Posterior vena cava (tissue), 2 donors: ENCODE measurements around the gene LIN7A. TPM values are rescaled to one million over a fixed set of nuclear protein-coding genes. Genes with fewer than 3 reads are reported as not detected.

Experiments used
- DNase-seq: peaks from one replicate; pipeline ENCODE4 v3.0.0-alpha.2; 2020; ENCODE audit warnings: low spot score
- intact Hi-C, 2 donors: fragments of 100-400 bp; cut with DNase I; formaldehyde crosslinking; loops; one replicate each; pipeline versions ENCODE4 v1.14.1 to v1.14.2; 2022 to 2023
- microRNA-seq, 2 donors: library from miRNA; unstranded; fragments of <30 nt; microRNA quantifications; one replicate each; pipeline ENCODE4 v1.2.0, GENCODE V29; 2020 to 2021; ENCODE audit warnings: borderline microRNAs expressed in 2 of 2
- total RNA-seq, 2 donors: library from RNA; stranded (reverse); fragmentation: NEBNext Ultra II Directional; extraction: Animal tissue kit (Norgen Biotek cat#: 25700); gene quantifications; one replicate each; pipeline ENCODE4 v1.2.1, GENCODE V29; 2021
- donor health status: DM: yes; HTN: yes; CAD: no.
- donor health status: DM: yes; HTN: yes; CAD: no.

Gene LIN7A
- total RNA-seq, 2 donors from 2014 or later: 2.4 to 3.6 TPM

DNA sequence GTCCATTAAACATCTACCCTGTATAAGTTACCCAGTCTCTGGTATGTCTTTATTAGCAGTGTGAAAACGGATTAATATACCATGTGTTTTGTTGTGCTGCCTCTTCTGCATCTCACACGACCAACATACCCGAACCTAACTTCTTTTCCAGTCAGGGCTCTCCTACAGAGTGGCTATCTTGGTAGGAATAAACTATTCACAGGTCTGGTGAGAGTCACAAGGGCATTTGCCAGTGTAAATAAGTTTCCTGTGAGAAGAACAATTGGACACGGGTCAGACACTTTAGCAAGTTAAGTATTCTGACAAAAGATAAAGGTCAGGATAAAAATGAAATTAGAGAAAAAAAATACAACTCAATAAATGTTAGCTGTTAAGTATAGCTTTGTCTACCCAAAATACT is 160.1 kb downstream of the LIN7A start:
- intact Hi-C loops: no loop called here
- DNase-seq: no peak

DNA sequence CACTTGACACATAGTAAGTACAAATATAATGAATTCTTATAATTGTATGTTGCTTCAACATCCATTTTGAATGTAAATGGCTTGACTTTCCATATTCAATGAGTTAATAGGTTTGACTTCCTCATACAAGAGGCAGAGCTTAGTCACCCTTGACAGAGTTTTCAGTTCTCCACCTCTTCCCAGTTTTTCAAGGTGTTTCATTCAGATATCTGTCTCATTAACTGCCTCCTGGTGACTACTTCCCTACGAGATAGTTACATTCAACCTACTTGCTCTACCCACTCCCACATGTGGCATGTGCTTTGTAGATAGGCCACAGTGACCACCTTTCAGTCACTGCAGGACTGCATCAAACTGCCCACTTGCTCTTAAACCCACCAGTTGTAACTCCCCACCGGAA is 161.0 kb downstream of the LIN7A start:
- no peak for DNase-seq
- intact Hi-C loops: no loop called here

DNA sequence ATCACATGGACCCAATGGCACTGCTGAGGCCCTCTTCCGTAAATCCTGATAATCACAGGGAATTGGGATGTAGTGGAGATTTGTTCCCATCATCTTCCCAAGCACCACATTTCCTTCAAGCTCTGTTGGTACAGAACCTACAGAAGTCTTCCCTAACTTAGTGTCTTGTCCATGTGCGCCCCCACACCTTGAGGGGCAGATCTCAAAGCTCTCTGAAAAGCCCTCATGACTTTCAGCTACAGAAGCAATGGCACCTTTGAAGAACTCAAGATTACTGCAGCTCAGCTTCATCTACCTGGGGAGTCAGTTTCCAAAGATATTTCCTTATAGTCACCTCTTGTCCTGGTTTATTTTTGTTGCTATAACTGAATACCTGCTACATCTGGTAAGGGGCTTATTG is 166.8 kb downstream of the LIN7A start:
- no peak for DNase-seq

DNA sequence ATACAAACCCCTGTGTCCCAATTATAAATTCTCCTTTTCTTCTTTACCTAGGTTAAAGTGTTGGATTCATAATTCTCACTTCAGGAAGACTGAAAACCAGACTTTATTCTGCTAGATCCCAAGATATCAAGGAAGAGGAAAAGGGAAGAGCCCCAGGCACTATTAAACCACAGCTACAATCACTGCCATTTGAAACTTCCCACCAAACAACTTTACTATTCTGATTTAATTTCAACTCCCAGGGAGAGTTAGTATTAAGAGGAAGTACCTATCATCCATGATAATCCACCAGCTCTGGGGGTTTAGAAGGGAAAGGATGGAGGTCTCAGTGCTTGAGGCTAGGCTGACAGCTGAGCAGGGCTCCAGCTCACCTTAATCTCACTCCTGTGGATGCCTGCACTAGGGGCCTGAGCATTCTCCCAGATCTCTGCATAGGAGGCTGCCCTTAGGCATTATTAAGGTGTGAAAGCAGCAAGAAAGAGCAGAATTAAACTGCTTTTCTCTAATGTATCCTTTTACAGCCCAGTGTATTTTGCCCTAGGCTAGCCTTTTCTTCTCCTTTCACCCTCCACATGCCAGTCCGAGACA is 168.1 kb downstream of the LIN7A start:
- DNase-seq: no peak
- intact Hi-C loops: loop anchor here in 1 of 2 donors (10.0 kb wide), 1 partner anchor 355 kb away; no protein-coding TSS in a partner anchor

More for the DNA sequence above, 166.8 kb downstream of the LIN7A start:
- intact Hi-C loops: no loop called here

DNA sequence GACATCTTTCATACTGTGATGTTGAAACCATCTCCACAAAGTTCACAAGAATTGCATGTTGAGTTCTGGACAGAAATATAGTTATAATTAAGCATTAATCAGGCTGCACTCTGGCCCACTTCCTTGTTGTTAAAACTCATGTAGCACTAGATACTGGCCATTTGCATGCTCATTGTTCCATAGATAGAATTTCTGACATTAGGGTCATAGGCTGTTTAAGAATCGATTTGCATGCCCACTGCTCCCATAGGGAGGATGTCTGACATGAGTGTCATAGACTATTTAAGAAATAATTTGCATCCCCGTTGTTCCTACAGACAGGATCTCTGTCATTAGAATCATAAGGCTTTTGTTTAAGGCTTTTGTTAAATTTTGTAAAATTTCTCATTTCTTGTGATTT is 170.8 kb downstream of the LIN7A start:
- intact Hi-C loops: loop anchor here in 1 of 2 donors (10.0 kb wide), 1 partner anchor 352 kb away; no protein-coding TSS in a partner anchor
- no peak for DNase-seq

DNA sequence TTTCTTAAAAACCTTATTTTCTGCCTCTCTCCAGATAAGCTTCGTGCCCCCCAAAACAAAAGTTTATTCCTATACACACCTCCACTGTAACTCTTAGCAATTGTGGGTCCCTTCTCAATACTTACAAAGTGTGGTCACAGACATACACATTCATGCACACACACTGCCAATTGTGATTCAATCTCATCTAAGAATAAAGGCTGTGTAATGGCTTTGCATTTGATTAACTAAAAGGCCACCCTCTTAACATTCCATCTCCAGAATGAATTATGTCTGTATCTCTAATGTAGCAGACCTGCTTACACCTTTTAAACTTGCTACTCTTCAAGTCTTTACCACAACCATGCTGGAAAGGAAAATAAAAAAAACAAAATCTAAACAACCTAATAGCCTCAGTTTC is 171.5 kb downstream of the LIN7A start:
- DNase-seq: no peak
- intact Hi-C loops: loop anchor here in 1 of 2 donors (10.0 kb wide), 1 partner anchor 351 kb away; no protein-coding TSS in a partner anchor

DNA sequence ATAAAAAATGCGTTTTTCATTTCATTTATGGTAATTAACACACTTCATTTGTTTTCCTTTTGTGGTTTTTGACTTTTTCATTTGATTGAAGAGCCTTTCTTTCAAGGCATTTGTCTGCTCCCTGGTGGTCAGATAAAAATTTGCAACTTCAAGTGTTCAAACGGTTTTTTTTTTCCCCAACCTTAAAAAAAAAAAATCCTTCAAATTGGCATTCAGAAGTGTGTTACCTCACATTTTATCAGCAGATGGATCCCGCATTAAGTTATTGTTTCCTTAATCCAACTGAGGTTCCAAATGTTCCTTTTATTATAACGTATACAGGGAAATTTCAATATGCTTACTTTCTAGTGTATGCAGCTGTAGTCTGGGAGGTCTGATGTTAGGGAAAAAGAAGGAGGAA is 173.9 kb downstream of the LIN7A start:
- no peak for DNase-seq
- intact Hi-C loops: loop anchor here in 1 of 2 donors (10.0 kb wide), 1 partner anchor 349 kb away; no protein-coding TSS in a partner anchor

DNA sequence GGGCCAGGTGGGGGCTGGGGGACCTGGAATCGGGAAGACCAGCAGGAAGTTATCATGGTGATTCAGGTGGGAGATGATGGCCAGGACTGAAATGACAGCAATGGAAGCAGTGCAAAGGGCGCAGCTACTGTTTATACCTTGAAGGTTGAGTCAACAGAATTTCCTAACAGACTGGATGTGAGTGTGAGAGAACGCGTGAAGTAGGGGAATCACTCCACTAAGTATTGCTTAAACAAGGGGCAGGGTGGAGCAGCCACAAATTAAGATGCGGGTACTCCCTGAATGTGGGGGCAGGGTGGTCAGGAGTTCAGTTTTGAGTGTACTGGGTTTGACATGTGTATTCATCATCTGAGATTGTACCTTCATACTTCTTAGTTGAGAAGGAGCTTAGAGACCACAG is 175.9 kb downstream of the LIN7A start:
- no peak for DNase-seq
- intact Hi-C loops: loop anchor here in 1 of 2 donors (10.0 kb wide), 1 partner anchor 347 kb away; no protein-coding TSS in a partner anchor

DNA sequence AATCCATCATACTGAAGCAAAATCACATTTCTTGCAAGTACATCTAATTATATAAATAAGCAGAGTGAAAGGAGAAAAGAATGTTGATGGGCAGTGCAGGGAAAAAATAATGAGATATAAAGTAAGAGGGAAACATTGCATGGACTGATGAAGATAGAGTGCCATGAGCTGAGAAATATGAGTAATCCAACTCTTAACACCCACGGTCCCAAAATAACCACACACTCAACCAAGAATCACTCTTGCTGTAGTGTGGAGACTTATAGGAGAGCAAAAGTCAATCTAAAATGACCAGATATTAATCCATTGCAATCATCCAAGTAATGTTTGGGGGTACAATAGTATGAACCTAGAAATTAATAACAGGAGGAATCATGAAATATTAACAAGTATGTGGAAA is 180.9 kb downstream of the LIN7A start:
- no peak for DNase-seq
- intact Hi-C loops: no loop called here

DNA sequence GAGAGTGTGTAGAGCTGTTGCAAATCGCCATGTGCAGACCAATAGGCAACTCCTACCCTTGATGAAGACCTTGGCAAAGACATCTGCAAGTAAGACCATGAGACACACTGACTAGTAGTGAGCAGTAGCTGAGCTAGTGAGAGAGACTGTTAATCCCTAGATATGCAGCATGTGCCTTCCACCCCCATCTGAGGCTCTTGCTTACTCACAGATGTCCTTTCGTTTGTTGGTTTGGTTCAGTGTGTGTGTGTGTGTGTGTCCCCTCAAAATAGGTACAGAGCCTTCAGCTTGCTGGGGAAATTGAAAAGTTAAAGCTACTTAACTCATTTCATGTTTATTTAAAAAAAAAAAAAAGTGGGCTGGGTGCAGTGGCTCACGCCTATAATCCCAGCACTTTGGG is 183.5 kb downstream of the LIN7A start:
- DNase-seq: no peak
- intact Hi-C loops: no loop called here

DNA sequence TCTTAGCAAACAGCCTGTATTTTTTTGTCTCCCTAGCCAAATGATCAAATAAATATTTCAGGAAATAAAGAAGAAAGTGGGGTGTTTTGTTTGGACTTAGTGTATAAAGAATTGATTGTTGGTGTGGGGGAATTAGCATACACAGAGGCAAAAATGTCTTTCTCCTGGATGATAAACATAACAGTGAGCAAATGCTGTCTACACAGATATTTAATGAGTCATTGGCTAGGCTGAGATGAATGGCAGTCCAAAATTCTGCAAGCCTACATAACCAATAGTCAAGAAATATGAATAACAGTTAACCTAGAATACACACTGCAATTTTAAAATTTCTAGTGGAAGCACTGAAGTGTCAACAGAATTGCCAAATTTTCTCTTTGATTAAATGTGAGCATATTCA is 185.3 kb downstream of the LIN7A start:
- intact Hi-C loops: no loop called here
- no peak for DNase-seq

DNA sequence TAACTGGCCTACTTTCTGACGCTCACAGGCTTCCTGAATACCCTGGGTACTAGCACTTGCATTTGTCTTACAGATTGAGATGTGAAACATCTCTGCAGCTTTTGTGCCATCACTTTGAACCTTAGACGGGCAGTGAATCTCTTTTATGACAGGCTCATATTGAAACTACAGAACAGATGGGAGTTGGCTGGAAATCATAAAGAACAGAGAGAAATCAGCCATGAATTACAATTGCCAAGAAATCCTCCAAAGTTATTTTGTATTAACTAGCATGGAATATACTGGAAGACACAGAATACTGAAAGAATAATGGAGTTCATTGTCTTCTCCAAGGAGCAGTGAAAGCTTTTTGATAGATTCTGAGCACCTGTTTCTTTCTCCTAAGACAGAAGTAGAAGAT is 188.3 kb downstream of the LIN7A start:
- intact Hi-C loops: no loop called here
- DNase-seq: no peak

DNA sequence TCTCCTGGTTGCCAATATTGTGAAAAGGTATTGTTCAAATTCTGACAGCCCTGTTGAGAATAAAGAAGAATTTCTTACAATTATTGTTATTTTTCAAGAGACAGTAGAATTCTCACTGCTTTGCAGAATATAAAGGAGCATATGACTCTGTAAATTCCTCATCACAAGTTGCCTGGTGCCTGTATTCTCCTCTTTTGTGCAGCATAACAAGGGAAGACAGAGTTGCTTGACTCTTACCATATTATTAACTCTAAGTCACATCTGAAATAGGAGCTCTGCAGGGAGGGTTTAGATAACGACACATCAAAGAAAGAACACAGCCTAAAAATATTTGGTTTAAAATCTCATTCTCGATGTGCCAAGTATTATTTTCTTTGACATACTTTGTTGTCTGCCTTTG is 189.9 kb downstream of the LIN7A start:
- no peak for DNase-seq

DNA sequence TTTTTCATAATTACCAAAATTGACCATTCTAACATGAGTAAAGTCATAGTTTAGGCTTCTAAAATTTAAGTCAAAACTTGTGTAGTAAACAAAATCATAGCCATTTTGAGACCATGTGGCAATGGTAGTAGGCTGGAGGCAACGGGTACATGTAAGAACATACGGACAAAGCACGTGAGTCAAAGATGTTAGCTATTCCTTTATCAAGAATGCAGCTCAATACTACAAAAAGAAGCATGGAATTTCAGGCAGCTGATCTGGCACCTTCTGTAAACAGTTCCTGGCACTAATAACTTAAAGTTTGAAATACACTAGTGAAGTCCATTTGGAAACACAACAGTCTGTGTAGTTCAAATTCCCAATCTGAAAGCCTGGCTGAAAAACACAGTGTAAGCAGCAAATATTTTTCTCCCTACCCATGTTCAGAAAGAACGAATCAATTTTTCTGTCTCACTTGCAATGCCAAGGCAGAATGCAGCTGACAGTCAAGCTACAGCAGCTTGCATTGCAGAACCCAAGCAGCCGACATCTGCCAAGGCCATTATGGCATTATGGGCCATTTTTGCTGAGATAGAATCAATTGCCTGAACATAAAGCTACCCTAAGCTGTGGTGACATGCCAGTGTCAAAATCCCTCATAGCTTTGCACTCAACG is 191.8 kb downstream of the LIN7A start:
- intact Hi-C loops: no loop called here
- DNase-seq: no peak

More for the DNA sequence above, 189.9 kb downstream of the LIN7A start:
- intact Hi-C loops: no loop called here

Small RNA genes within 50 kb of the gene (microRNA-seq; reads per million reads assigned to microRNA genes)
- gene MIR617: 0 reads per million in 2 donors
- 0.65 to 1.0 reads per million in 2 donors for gene MIR618

Other genes starting within 250 kb of the LIN7A start
- not detected for gene MYF6, start 230.3 kb downstream of the LIN7A start, total RNA-seq
- not detected for gene MYF5, start 221.0 kb downstream of the LIN7A start, total RNA-seq
- gene ACSS3, start 140.1 kb upstream of the LIN7A start, total RNA-seq: 10 to 100 TPM; 12.1 to 13.5 TPM